GM19035 (cell line): ENCODE measurements around the gene COPE.
"Not testable (repeated sequence)": the region's sequence is repeated elsewhere in the genome, so short reads cannot be mapped to it uniquely, and the experiment has no call there.

Experiments
- ATAC-seq: cut with Tn5 transposase; IDR thresholded peaks from one replicate; pipeline ENCODE4 v1.9.1; 2021; ENCODE audit not compliant: unreplicated experiment

Gene COPE

GRCh38 chr19:18940769-18941627 is 21.8 kb upstream of the COPE start, which contains the start of gene HOMER3:
Gene HOMER3, minus strand, starts transcription at chr19:18941217. Its CDS starts 2,235 bp downstream, at chr19:18938982.
- ATAC-seq: peak; percentile 67

DNA sequence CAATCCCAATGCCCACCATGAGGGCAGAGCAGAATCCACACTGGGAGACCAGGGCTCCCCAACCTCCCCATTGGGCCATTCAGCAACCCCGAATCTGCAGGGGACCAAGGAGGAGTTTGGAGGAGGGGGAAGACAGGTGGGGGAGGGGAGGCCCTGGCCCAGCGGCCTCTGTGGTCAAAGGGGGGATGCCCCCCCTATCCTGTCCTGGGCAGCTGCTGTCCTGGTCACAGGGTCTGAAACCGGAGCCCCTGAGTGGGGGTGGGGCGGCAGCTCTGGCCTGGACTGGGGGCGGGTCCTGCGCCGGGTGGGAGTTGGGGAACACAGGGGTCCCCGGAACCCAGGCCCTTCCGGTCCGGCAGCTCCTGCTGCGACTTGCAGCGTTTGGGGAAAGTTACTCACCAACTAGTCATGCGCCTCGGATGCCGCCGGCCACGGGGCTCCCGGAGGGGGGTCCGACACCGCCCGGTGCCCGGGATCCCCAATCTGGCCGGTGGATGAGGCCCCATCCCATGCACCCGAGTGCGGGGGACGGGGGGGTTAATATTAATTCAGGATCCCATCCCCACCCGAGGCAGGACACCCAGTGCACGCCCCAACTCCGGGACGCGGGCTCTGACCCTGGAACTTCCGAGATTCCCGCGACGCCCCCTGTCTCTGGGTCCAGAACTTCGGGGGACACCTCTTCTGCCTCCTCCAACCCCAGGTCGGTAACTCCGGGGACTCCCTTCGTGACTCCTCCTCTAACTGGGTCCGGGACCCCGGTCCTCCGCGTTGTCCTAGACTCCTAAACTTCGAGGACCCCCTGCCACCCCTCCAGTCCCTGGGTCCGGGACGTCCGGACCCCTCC is 21.0 kb upstream of the COPE start:
- ATAC-seq: no peak

DNA sequence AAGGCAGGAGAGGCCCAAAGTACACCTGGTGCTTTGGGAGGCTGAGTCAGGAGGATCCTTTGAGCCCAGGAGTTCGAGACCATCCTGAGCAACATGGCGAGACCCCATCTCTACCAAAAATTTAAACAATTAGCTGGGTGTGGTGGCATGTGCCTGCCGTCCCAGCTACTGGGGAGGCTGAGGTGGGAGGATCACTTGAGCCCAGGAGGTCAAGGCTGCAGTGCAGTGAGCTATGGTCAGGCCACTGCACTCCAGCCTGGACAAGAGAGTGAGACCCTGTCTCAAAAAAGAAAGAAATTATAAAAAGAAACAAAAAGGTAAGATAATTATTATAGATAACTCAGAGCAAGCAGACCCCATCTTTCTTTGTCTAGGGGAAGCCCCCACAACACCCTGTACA is 20.0 kb upstream of the COPE start:
- no peak for ATAC-seq

DNA sequence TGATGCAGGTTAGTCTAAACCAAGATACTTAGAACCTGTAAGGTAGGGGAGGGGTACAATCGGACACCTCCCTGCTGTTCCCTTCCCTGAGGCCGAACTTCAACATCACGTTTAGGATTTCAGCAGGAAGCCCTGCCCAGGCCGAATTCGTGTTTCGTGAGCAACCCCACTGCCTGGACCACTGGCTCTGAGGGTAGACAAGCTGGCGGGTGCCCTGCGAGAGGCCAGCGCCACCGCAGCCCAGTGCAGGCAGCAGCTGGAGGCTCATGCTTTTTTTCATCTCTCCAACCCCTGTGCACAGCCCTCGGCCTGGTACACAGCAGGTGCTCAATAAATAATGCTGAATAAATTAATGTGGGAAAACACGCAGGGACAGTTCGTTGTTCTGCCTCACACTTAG is 14.1 kb upstream of the COPE start:
- ATAC-seq: no peak

DNA sequence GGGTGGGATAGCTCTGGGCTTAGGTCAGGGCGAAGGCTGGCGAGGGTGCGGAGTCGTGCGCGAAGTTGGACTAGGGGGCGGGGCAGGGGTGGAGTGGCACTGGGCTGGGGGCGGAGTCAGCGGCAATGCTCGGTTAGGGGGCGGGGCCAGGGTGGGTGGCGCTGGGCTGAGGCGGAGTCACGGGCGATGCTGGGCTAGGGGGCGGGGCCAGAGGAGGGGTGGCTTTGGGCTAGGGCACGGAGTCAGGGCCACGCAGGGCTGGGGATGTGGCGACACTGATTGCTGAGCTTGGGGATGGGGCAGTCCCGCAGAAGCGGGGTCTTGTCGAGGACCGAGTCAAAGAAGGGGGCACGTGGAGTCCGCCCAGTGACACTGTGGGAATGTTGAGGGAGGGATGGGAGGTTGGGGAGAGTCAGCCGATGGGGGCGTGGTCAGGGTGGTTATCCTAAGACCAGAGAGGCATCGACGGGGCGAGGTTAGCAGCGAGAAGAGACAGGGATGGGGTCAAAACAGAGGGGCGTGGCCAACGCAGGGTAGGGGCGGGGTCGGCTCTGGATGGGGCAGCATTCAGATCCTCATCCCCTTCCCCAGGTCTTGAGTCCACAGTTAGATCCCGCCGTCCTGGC is 13.1 kb upstream of the COPE start:
- no peak for ATAC-seq

- ATAC-seq: no peak
Measured at GRCh38 chr19:18931316-18932162, 12.4 kb upstream of the COPE start.

DNA sequence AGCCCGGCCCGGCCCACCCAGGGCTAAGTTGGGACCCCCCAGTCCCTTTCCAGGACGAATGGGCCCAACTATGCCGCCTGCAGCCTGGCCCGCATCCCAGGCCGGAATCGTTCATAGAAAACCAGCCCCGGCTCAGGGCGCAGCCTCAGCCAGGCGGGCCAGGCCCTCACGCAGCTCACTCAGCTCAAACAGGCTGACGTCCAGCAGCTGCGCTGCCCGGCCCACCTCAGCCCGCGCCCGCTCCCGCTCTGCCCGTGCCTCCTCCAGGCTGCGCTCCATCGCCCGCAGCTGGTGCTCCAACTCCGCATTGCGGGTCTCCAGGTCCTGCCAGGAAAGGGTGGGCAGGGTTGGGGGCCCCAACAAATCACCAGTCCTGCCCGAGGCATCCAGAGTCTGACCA is 10.1 kb upstream of the COPE start:
- no peak for ATAC-seq

GRCh38 chr19:18928018-18928805 is 9.0 kb upstream of the COPE start:
- no peak for ATAC-seq

GRCh38 chr19:18924684-18925213 is 5.6 kb upstream of the COPE start:
- no peak for ATAC-seq

GRCh38 chr19:18922228-18922985 is 3.2 kb upstream of the COPE start:
- ATAC-seq: no peak

DNA sequence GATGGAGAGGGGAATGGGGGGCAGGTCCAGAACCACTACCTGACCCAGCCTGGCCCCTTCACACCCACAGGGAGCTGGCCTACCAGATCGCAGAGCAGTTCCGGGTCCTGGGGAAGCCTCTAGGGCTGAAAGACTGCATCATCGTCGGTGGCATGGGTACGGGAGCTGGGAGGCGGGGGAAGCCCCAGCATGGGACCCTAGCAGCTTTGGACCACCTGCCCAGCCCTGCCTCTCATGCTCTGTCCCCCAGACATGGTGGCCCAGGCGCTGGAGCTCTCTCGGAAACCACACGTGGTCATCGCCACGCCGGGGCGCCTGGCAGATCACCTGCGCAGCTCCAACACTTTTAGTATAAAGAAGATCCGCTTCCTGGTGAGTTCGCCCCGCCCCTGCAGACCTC is 2.4 kb upstream of the COPE start:
- ATAC-seq: no peak

GRCh38 chr19:18920400-18920799 is 1.2 kb upstream of the COPE start:
- ATAC-seq: no peak

GRCh38 chr19:18919900-18920214 is 670 bp upstream of the COPE start:
- ATAC-seq: no peak

GRCh38 chr19:18917593-18917992 is 1.6 kb downstream of the COPE start:
- not testable (repeated sequence) for ATAC-seq

GRCh38 chr19:18915639-18916038 is 3.5 kb downstream of the COPE start:
- no peak for ATAC-seq

DNA sequence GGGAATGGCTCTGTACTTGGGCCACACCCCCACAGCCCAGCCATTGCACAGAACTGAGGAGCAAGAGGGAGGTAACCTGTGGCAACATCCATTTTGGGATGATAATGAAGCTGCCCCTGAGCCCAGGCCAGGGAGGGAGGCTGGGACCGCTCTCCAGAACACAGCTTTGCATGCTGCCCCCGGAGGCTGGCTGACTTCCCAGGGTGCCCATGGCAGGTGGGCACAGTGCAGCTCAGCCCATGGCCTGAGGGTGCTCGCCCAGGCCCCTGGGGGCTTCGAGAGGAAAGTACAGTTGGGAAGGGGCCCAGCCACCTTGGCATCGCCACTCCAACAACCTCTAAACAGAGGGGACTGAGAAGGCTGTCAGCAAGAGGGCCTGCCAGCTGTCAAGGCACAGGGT is 5.7 kb downstream of the COPE start:
- no peak for ATAC-seq

DNA sequence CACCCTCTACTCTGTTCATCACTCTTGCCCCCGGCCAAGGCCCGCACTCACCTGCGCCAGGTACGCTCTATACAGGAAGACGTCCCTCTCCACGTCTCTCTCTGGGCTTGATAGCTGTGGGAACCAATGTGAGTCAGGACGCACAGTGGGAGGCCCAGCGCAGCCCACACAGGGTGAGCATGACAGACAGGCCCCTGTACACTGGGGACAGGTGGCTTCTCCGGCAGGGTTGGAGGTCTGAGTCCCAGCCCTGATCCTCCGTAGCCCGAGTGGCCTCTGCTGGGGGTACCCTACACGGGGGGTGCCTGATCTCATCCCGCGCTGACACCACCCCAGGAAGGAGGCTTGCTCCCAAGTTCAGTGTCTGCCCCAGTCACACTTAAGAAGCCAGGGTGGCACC is 6.3 kb downstream of the COPE start:
- ATAC-seq: no peak

GRCh38 chr19:18910801-18911436 is 8.3 kb downstream of the COPE start:
- ATAC-seq: no peak

GRCh38 chr19:18910010-18910409 is 9.2 kb downstream of the COPE start:
- no peak for ATAC-seq
